HEK293 (cell line): ENCODE measurements around the gene MFAP3.

Source experiments
- CTCF ChIA-PET: fragments of 350-600 bp; formaldehyde crosslinking; extraction: SDS; loops from one replicate; lab custom pipeline; 2021; ENCODE audit warnings: antibody characterized with exemption; lab: Yijun Ruan, JAX
- POLR2A ChIA-PET: fragments of 300-600 bp; formaldehyde crosslinking; extraction: SDS; loops from one replicate; lab custom pipeline; 2020; ENCODE audit warnings: antibody characterized with exemption, inconsistent platforms; lab: Yijun Ruan, JAX
- H3K27ac ChIP-seq: fragments of 200-500 bp; sonication (Bioruptor generic); 2 replicates; pipeline ENCODE4 v1.5.1; 2014; ENCODE audit warnings: low read depth, low read length, control low read depth, inconsistent platforms; ENCODE audit errors: extremely low read depth
- H3K36me3 ChIP-seq, 2 experiments: fragments of 200-500 bp in 1 of 2; sonication (Bioruptor generic) in 1 of 2; 1 replicate in 1 of 2; 2 replicates in 1 of 2; pipeline ENCODE4 v1.5.1; 2014 to 2017; ENCODE audit warnings: inconsistent platforms in 2 of 2, low read length in 2 of 2; ENCODE audit not compliant: control insufficient read depth in 2 of 2, insufficient read depth in 1 of 2
- H3K4me1 ChIP-seq: fragments of 200-500 bp; sonication (Bioruptor generic); 2 replicates; pipeline ENCODE4 v1.5.1; 2014; ENCODE audit warnings: mild to moderate bottlenecking, low read length, inconsistent platforms; ENCODE audit not compliant: control insufficient read depth, insufficient read depth
- H3K4me3 ChIP-seq: 2 replicates; pipeline ENCODE4 v1.5.1; 2011; ENCODE audit warnings: low read depth, mild to moderate bottlenecking, control low read depth, low read length, moderate library complexity
- H3K9me3 ChIP-seq: fragments of 200-500 bp; sonication (Bioruptor generic); 2 replicates; pipeline ENCODE4 v1.5.1; 2014; ENCODE audit warnings: low read depth, low read length, inconsistent platforms; ENCODE audit not compliant: control insufficient read depth, insufficient read depth
- BCL6B ChIP-seq: fragments of 450-650 bp; formaldehyde crosslinking; IDR thresholded peaks from 2 replicates; pipeline ENCODE4 v1.5.1; 2017; ENCODE audit warnings: missing biosample characterization, missing genetic modification characterization
- HOXA7 ChIP-seq: sonication (generic); formaldehyde crosslinking; IDR thresholded peaks from 2 replicates; pipeline ENCODE4 v1.8.1; 2022; ENCODE audit warnings: missing genetic modification reagents, borderline replicate concordance
- HOXC10 ChIP-seq: sonication (generic); formaldehyde crosslinking; IDR thresholded peaks from 2 replicates; pipeline ENCODE4 v1.8.1; 2023; ENCODE audit warnings: mild to moderate bottlenecking, missing genetic modification reagents
- KLF17 ChIP-seq: fragments of 450-650 bp; formaldehyde crosslinking; IDR thresholded peaks from 2 replicates; pipeline ENCODE4 v1.5.1; 2016; ENCODE audit warnings: missing biosample characterization, missing genetic modification characterization
- TRIM28 ChIP-seq: IDR thresholded peaks from 2 replicates; pipeline ENCODE4 v1.6.1; 2011; ENCODE audit warnings: low read length, control low read depth, borderline replicate concordance
- ZNF10 ChIP-seq: fragments of 450-650 bp; formaldehyde crosslinking; IDR thresholded peaks from 2 replicates; pipeline ENCODE4 v1.5.1; 2017; ENCODE audit warnings: missing biosample characterization, missing genetic modification characterization
- ZNF121 ChIP-seq: fragments of 450-650 bp; formaldehyde crosslinking; IDR thresholded peaks from 2 replicates; pipeline ENCODE4 v1.5.1; 2016; ENCODE audit warnings: missing biosample characterization, missing genetic modification characterization
- ZNF211 ChIP-seq: fragments of 450-650 bp; formaldehyde crosslinking; IDR thresholded peaks from 2 replicates; pipeline ENCODE4 v1.5.1; 2016; ENCODE audit warnings: low read depth, missing biosample characterization, missing genetic modification characterization
- ZNF223 ChIP-seq: fragments of 450-650 bp; formaldehyde crosslinking; IDR thresholded peaks from 2 replicates; pipeline ENCODE4 v1.5.1; 2016; ENCODE audit warnings: missing biosample characterization, missing genetic modification characterization
- ZNF24 ChIP-seq: fragments of 450-650 bp; formaldehyde crosslinking; IDR thresholded peaks from 2 replicates; pipeline ENCODE4 v1.5.1; 2016; ENCODE audit warnings: missing biosample characterization, missing genetic modification characterization
- ZNF280D ChIP-seq: fragments of 450-650 bp; formaldehyde crosslinking; IDR thresholded peaks from 2 replicates; pipeline ENCODE4 v1.5.1; 2016; ENCODE audit warnings: missing biosample characterization, missing genetic modification characterization
- ZNF335 ChIP-seq: fragments of 450-650 bp; formaldehyde crosslinking; conservative IDR thresholded peaks from 2 replicates; pipeline ENCODE4 v1.5.1; 2016; ENCODE audit warnings: missing biosample characterization, missing genetic modification characterization
- ZNF416 ChIP-seq: fragments of 450-650 bp; formaldehyde crosslinking; IDR thresholded peaks from 2 replicates; pipeline ENCODE4 v1.5.1; 2016; ENCODE audit warnings: missing biosample characterization, missing genetic modification characterization
- ZNF423 ChIP-seq: fragments of 450-650 bp; formaldehyde crosslinking; IDR thresholded peaks from 2 replicates; pipeline ENCODE4 v1.5.1; 2016; ENCODE audit warnings: missing biosample characterization, missing genetic modification characterization
- ZNF501 ChIP-seq: fragments of 450-650 bp; formaldehyde crosslinking; IDR thresholded peaks from 2 replicates; pipeline ENCODE4 v1.5.1; 2016; ENCODE audit warnings: missing biosample characterization, missing genetic modification characterization
- ZNF585B ChIP-seq: fragments of 450-650 bp; formaldehyde crosslinking; IDR thresholded peaks from 2 replicates; pipeline ENCODE4 v1.5.1; 2016; ENCODE audit warnings: missing biosample characterization, missing genetic modification characterization
- ZNF629 ChIP-seq: fragments of 450-650 bp; formaldehyde crosslinking; IDR thresholded peaks from 2 replicates; pipeline ENCODE4 v1.5.1; 2017; ENCODE audit warnings: missing biosample characterization, missing genetic modification characterization
- ZXDB ChIP-seq: fragments of 450-650 bp; formaldehyde crosslinking; IDR thresholded peaks from 2 replicates; pipeline ENCODE4 v1.5.1; 2016; ENCODE audit warnings: missing biosample characterization, missing genetic modification characterization
- TF ChIP-seq, protein P1 (sequence below): fragments of 450-650 bp; formaldehyde crosslinking; IDR thresholded peaks from 2 replicates; pipeline ENCODE4 v1.5.1; 2016; ENCODE audit warnings: missing biosample characterization, missing genetic modification characterization, low read depth
- TF ChIP-seq, protein P2 (sequence below): fragments of 450-650 bp; formaldehyde crosslinking; IDR thresholded peaks from 2 replicates; pipeline ENCODE4; 2016; ENCODE audit warnings: missing biosample characterization, missing genetic modification characterization

The MFAP3 gene

GRCh38 chr5:154044581-154044980, 5.8 kb downstream of the MFAP3 start (continued):
- no peak for TF ChIP-seq ZNF10 (tag by site-specific recombination)
- TF ChIP-seq HOXA7 (CRISPR knock-in tag) = no peak
- no peak for TF ChIP-seq KLF17 (tag by site-specific recombination)
- no peak for TF ChIP-seq TRIM28
- no peak for TF ChIP-seq ZNF121 (tag by site-specific recombination)
- no peak for TF ChIP-seq ZNF501

- H3K4me3 ChIP-seq = no peak overlapping the region
- ChIA-PET CTCF (interaction anchor here (1.1 kb wide), 1 partner anchor 26 kb away, joined by 3 read pairs; no protein-coding TSS in a partner anchor), POLR2A (no interaction called here)
- peaks cover 5% of the 10 kb centered on the region; the same call in 1 of the 2 replicates for H3K4me1 ChIP-seq
- peaks cover 0 to 32% of the 10 kb centered on the region in 2 experiments; a peak in 1 of 3 replicates for H3K36me3 ChIP-seq
- TF ChIP-seq ZNF24 (tag by site-specific recombination) (no peak), BCL6B (tag by site-specific recombination) (no peak), ZNF335 (tag by site-specific recombination) (no peak), ZNF585B (tag by site-specific recombination) (no peak)
- no peaks in the 10 kb centered on the region for H3K9me3 ChIP-seq
- no peak overlapping the region for H3K27ac ChIP-seq
Observed at GRCh38 chr5:154046486-154046885, 7.7 kb downstream of the MFAP3 start.

DNA sequence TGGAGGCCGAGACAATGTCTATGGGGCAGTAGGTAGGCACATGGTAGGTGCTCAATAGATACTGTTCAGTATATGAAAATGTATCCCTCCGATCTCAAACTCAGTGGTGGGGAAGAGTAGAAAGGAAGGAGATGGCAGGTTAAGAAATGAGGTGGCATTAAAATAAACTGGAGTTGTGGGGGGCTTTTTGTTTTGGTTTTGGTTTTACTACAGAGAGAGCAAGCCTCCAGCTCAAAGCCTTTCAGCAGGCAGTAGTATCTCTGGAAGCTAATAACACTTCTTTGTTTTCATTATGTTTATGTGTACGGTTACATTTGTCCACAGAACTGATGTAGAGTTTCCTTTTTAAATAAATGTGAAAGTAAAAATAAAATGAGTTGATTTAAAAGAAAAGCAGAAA, 8.6 kb downstream of the MFAP3 start:
- Histone ChIP-seq H3K4me1 (peaks cover 5% of the 10 kb centered on the region; the same call in 1 of the 2 replicates), H3K27ac (no peak overlapping the region), H3K9me3 (no peaks in the 10 kb centered on the region), H3K4me3 (no peak overlapping the region), H3K36me3 (peaks cover 0 to 34% of the 10 kb centered on the region in 2 experiments; a peak in 2 of 3 replicates)
- POLR2A ChIA-PET = interaction anchor here (2.8 kb wide), 1 partner anchor 9 kb away, joined by 16 read pairs; the partner anchor contains the start of genes FAM114A2 and MFAP3
- no peak for TF ChIP-seq ZNF423 (tag by site-specific recombination)
- TF ChIP-seq ZNF223 (tag by site-specific recombination) = no peak
- no peak for TF ChIP-seq ZXDB (tag by site-specific recombination)
- CTCF ChIA-PET = no interaction called here

DNA sequence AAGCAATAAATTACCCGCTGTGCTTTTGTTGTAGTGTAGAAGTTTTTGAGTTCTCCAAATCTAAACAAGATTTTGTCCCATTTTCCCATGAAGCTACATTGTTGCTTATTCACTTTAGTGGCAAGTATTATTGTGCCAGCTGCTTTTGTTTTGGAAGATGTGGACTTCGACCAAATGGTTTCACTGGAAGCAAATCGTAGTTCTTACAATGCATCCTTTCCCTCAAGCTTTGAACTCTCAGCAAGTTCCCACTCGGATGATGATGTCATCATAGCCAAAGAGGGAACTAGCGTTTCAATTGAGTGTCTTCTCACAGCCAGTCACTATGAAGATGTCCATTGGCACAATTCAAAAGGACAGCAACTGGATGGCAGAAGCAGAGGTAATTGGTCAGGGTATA, 10.9 kb downstream of the MFAP3 start:
- no peaks in the 10 kb centered on the region for H3K9me3 ChIP-seq
- H3K4me3 ChIP-seq = no peak overlapping the region
- ChIA-PET CTCF (interaction anchor here (0.6 to 1.1 kb wide), 5 partner anchors 11 to 893 kb away, joined by 3 to 5 read pairs (median 3); no protein-coding TSS in a partner anchor), POLR2A (interaction anchor here (2.8 kb wide), 1 partner anchor 11 kb away, joined by 16 read pairs; the partner anchor contains the start of genes FAM114A2 and MFAP3)
- no peak overlapping the region for H3K27ac ChIP-seq
- H3K4me1 ChIP-seq = peaks cover 5% of the 10 kb centered on the region; the same call in 1 of the 2 replicates
- no peak for TF ChIP-seq ZNF211 (tag by site-specific recombination)
- TF ChIP-seq ZNF280D (tag by site-specific recombination) = no peak
- no peak for TF ChIP-seq ZNF416
- TF ChIP-seq, protein P1, sequence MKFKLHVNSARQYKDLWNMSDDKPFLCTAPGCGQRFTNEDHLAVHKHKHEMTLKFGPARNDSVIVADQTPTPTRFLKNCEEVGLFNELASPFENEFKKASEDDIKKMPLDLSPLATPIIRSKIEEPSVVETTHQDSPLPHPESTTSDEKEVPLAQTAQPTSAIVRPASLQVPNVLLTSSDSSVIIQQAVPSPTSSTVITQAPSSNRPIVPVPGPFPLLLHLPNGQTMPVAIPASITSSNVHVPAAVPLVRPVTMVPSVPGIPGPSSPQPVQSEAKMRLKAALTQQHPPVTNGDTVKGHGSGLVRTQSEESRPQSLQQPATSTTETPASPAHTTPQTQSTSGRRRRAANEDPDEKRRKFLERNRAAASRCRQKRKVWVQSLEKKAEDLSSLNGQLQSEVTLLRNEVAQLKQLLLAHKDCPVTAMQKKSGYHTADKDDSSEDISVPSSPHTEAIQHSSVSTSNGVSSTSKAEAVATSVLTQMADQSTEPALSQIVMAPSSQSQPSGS (tag by site-specific recombination) = peak; percentile 89
- TF ChIP-seq, protein P2, sequence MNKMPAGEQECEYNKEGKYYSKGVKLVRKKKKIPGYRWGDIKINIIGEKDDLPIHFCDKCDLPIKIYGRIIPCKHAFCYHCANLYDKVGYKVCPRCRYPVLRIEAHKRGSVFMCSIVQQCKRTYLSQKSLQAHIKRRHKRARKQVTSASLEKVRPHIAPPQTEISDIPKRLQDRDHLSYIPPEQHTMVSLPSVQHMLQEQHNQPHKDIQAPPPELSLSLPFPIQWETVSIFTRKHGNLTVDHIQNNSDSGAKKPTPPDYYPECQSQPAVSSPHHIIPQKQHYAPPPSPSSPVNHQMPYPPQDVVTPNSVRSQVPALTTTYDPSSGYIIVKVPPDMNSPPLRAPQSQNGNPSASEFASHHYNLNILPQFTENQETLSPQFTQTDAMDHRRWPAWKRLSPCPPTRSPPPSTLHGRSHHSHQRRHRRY = no peak
- 0 out of 2 replicates have a peak, but pooled peaks have one; percentile 10 for TF ChIP-seq ZNF629 (tag by site-specific recombination)
- no peak for TF ChIP-seq HOXC10
- TF ChIP-seq, all 188 proteins: peak for 2
- peaks cover 0 to 36% of the 10 kb centered on the region in 2 experiments; a peak in 2 of 3 replicates for H3K36me3 ChIP-seq
